H9 (cell line): ENCODE results near the gene FADD. TPM values are rescaled to one million over a fixed set of nuclear protein-coding genes. Genes with fewer than 3 reads are reported as not detected.

Experiments
- DNase-seq: peaks from one replicate; pipeline ENCODE4 v3.0.0-alpha.2; 2017
- H2AFZ ChIP-seq: one replicate; pipeline ENCODE4 v1.6.1; 2013; ENCODE audit warnings: mild to moderate bottlenecking, low read length, control low read depth, moderate library complexity
- H2AK5ac ChIP-seq: 2 replicates; pipeline ENCODE4 v1.6.1; 2013; ENCODE audit warnings: low read length, control low read depth, mixed read lengths; ENCODE audit not compliant: insufficient read length
- H2BK120ac ChIP-seq: one replicate; pipeline ENCODE4 v1.6.1; 2013; ENCODE audit warnings: low read depth, mild to moderate bottlenecking, low read length, control low read depth, inconsistent platforms; ENCODE audit not compliant: poor library complexity, severe bottlenecking
- H2BK12ac ChIP-seq: 2 replicates; pipeline ENCODE4 v1.6.1; 2013; ENCODE audit warnings: low read length, control low read depth, mixed read lengths, low read depth; ENCODE audit not compliant: insufficient read length
- H2BK15ac ChIP-seq: 2 replicates; pipeline ENCODE4 v1.6.1; 2013; ENCODE audit warnings: low read depth, low read length, control low read depth
- H2BK20ac ChIP-seq: one replicate; pipeline ENCODE4 v1.6.1; 2013; ENCODE audit warnings: low read depth, mild to moderate bottlenecking, low read length, control low read depth, inconsistent platforms; ENCODE audit not compliant: poor library complexity, severe bottlenecking
- H2BK5ac ChIP-seq: 2 replicates; pipeline ENCODE4 v1.6.1; 2013; ENCODE audit warnings: low read length, control low read depth, mixed read lengths; ENCODE audit not compliant: insufficient read length
- H3K14ac ChIP-seq: 2 replicates; pipeline ENCODE4 v1.6.1; 2013; ENCODE audit warnings: low read length, control low read depth; ENCODE audit not compliant: insufficient read depth
- H3K18ac ChIP-seq: 2 replicates; pipeline ENCODE4 v1.6.1; 2013; ENCODE audit warnings: low read depth, mild to moderate bottlenecking, mixed read lengths, low read length, control low read depth; ENCODE audit not compliant: insufficient read length
- H3K23ac ChIP-seq: 2 replicates; pipeline ENCODE4 v1.6.1; 2013; ENCODE audit warnings: low read length, control low read depth, mixed read lengths, low read depth; ENCODE audit not compliant: insufficient read length
- H3K23me2 ChIP-seq: 2 replicates; pipeline ENCODE4 v1.6.1; 2013; ENCODE audit warnings: low read depth, mild to moderate bottlenecking, mixed read lengths, low read length, control low read depth; ENCODE audit not compliant: insufficient read length, poor library complexity, severe bottlenecking
- H3K27ac ChIP-seq: 2 replicates; pipeline ENCODE4 v1.5.1; 2013; ENCODE audit warnings: low read length, control low read depth, mixed read lengths, low read depth; ENCODE audit not compliant: insufficient read length
- H3K27me3 ChIP-seq: 2 replicates; pipeline ENCODE4 v1.6.1; 2013; ENCODE audit warnings: low read length, control low read depth, inconsistent platforms; ENCODE audit not compliant: insufficient read depth
- H3K4ac ChIP-seq: 2 replicates; pipeline ENCODE4 v1.6.1; 2013; ENCODE audit warnings: low read depth, mild to moderate bottlenecking, control low read depth, inconsistent platforms, low read length, moderate library complexity
- H3K4me1 ChIP-seq: 2 replicates; pipeline ENCODE4 v1.6.1; 2013; ENCODE audit warnings: low read length, control low read depth, inconsistent platforms; ENCODE audit not compliant: insufficient read depth
- H3K4me2 ChIP-seq: 2 replicates; pipeline ENCODE4 v1.6.1; 2013; ENCODE audit warnings: low read length, control low read depth, mixed read lengths; ENCODE audit not compliant: insufficient read length, insufficient read depth
- H3K56ac ChIP-seq: 2 replicates; pipeline ENCODE4 v1.6.1; 2013; ENCODE audit warnings: low read depth, mild to moderate bottlenecking, mixed read lengths, low read length, control low read depth; ENCODE audit not compliant: insufficient read length
- H3K79me1 ChIP-seq: 2 replicates; pipeline ENCODE4 v1.6.1; 2013; ENCODE audit warnings: low read depth, mild to moderate bottlenecking, moderate library complexity, low read length, control low read depth, inconsistent platforms; ENCODE audit not compliant: insufficient read depth, poor library complexity, severe bottlenecking
- H3K79me2 ChIP-seq: 2 replicates; pipeline ENCODE4 v1.6.1; 2013; ENCODE audit warnings: low read length, control low read depth, inconsistent platforms; ENCODE audit not compliant: insufficient read depth
- H3K9ac ChIP-seq: 2 replicates; pipeline ENCODE4 v1.6.1; 2013; ENCODE audit warnings: low read length, control low read depth, mixed read lengths; ENCODE audit not compliant: insufficient read length; ENCODE audit errors: extremely low read depth
- H3K9me3 ChIP-seq: one replicate; pipeline ENCODE4 v1.6.1; 2013; ENCODE audit warnings: low read depth, low read length, inconsistent platforms; ENCODE audit not compliant: control insufficient read depth
- H3T11ph ChIP-seq: one replicate; pipeline ENCODE4 v1.6.1; 2013; ENCODE audit warnings: mild to moderate bottlenecking, low read length, control low read depth, inconsistent platforms
- H4K20me1 ChIP-seq: one replicate; pipeline ENCODE4 v1.6.1; 2013; ENCODE audit not compliant: control insufficient read depth, insufficient read length, insufficient read depth
- H4K5ac ChIP-seq: 2 replicates; pipeline ENCODE4 v1.6.1; 2013; ENCODE audit warnings: low read depth, mild to moderate bottlenecking, mixed read lengths, low read length, control low read depth; ENCODE audit not compliant: insufficient read length
- H4K8ac ChIP-seq: replicated peaks from 2 replicates; pipeline ENCODE4 v1.6.1; 2013; ENCODE audit warnings: low read length, control low read depth, mixed read lengths, low read depth; ENCODE audit not compliant: insufficient read length
- H4K91ac ChIP-seq: 2 replicates; pipeline ENCODE4 v1.6.1; 2013; ENCODE audit warnings: low read depth, mild to moderate bottlenecking, moderate library complexity, mixed read lengths, low read length, control low read depth; ENCODE audit not compliant: insufficient read length
- H3K27ac Mint-ChIP-seq, 3 experiments: 2 replicates in 2 of 3; 3 replicates in 1 of 3; pipeline ENCODE4 v1.8.0; 2020 to 2021; ENCODE audit warnings: mixed read lengths in 3 of 3, mild to moderate bottlenecking in 1 of 3, moderate library complexity in 1 of 3
- H3K27me3 Mint-ChIP-seq: 2 replicates; pipeline ENCODE4 v1.8.0; 2021; ENCODE audit warnings: low read depth, mild to moderate bottlenecking, moderate library complexity, mixed read lengths
- H3K36me3 Mint-ChIP-seq, 3 experiments: 2 replicates in 2 of 3; 3 replicates in 1 of 3; pipeline ENCODE4 v1.8.0; 2020 to 2021; ENCODE audit warnings: low read depth in 3 of 3, mixed read lengths in 3 of 3; ENCODE audit not compliant: insufficient read depth in 1 of 3
- H3K4me1 Mint-ChIP-seq, 2 experiments: 2 replicates each; pipeline ENCODE4 v1.8.0; 2020; ENCODE audit warnings: mixed read lengths in 2 of 2
- H3K4me3 Mint-ChIP-seq, 2 experiments: 2 replicates in 1 of 2; 3 replicates in 1 of 2; pipeline ENCODE4 v1.8.0; 2020 to 2021; ENCODE audit warnings: mild to moderate bottlenecking in 2 of 2, mixed read lengths in 2 of 2, moderate library complexity in 1 of 2
- H3K9me3 Mint-ChIP-seq, 2 experiments: 2 replicates in 1 of 2; 3 replicates in 1 of 2; pipeline ENCODE4 v1.8.0; 2020; ENCODE audit warnings: mild to moderate bottlenecking in 2 of 2, mixed read lengths in 2 of 2, moderate library complexity in 1 of 2
- CTCF ChIP-seq: fragments of 200-600 bp; sonication (generic); conservative IDR thresholded peaks from 3 replicates; pipeline ENCODE4 v1.8.0; 2021; ENCODE audit warnings: antibody characterized with exemption, mild to moderate bottlenecking
- WGBS: extraction: QIAGEN DNeasy Blood & Tissue Kit; methylation state at CpG from one replicate; pipeline ENCODE4 v1.1.7; 2013; ENCODE audit warnings: missing lambda C conversion rate, low lambda C conversion rate, mixed read lengths; ENCODE audit not compliant: insufficient read length; ENCODE audit errors: extremely low coverage; 5-methylcytosine and 5-hydroxymethylcytosine counted together
- total RNA-seq: library from RNA; stranded (reverse); gene quantifications from 2 replicates; pipeline ENCODE4 v1.2.1, GENCODE V29; 2021

FADD gene
- total RNA-seq, 1 experiment from 2014 or later: 51.1 TPM

- no peaks in the 10 kb centered on the region for H4K20me1 ChIP-seq
- H3K27me3 Mint-ChIP-seq: peaks cover 5% of the 10 kb centered on the region
- H3K79me2 ChIP-seq: no peaks in the 10 kb centered on the region
- DNase-seq: no peak
- no peaks in the 10 kb centered on the region for H3K9me3 ChIP-seq
- no peak overlapping the region for H3T11ph ChIP-seq
- no peak overlapping the region for H4K8ac ChIP-seq
- H2BK5ac ChIP-seq: no peak overlapping the region
- no peaks in the 10 kb centered on the region for H3K4me1 ChIP-seq
- H3K27ac Mint-ChIP-seq: peak overlapping the region; percentile 47 to 70 (median 59); a peak in 2 of 7 replicates
- H2BK20ac ChIP-seq: no peak overlapping the region
- H3K27me3 ChIP-seq: no peaks in the 10 kb centered on the region
- H3K4me1 Mint-ChIP-seq: peaks cover 4 to 7% of the 10 kb centered on the region in 2 experiments
- no peaks in the 10 kb centered on the region for H3K79me1 ChIP-seq
- peaks cover 0 to 5% (median 0%) of the 10 kb centered on the region in 3 experiments; a peak in 1 of 7 replicates for H3K36me3 Mint-ChIP-seq
- H2BK15ac ChIP-seq: no peak overlapping the region
- no peak overlapping the region for H3K9ac ChIP-seq
- no peak overlapping the region for H3K23ac ChIP-seq
- H3K27ac ChIP-seq: no peak overlapping the region
- H3K4me3 Mint-ChIP-seq: no peak overlapping the region
- H3K4ac ChIP-seq: no peak overlapping the region
- no peak overlapping the region for H2AK5ac ChIP-seq
- no peak overlapping the region for H2BK120ac ChIP-seq
- H4K91ac ChIP-seq: no peak overlapping the region
- no peak overlapping the region for H2AFZ ChIP-seq
- WGBS: no CpG with 5 or more reads among the region's 17 CpGs
- no peak overlapping the region for H3K4me2 ChIP-seq
- no peaks in the 10 kb centered on the region for H3K9me3 Mint-ChIP-seq
- no peak overlapping the region for H2BK12ac ChIP-seq
- H3K56ac ChIP-seq: no peak overlapping the region
- TF ChIP-seq CTCF: peak; percentile 31; the same call in 2 of the 3 replicates
- no peak overlapping the region for H3K14ac ChIP-seq
- no peak overlapping the region for H3K18ac ChIP-seq
- H3K23me2 ChIP-seq: no peaks in the 10 kb centered on the region
- H4K5ac ChIP-seq: no peak overlapping the region
Measured at GRCh38 chr11:70167723-70168404, 35.2 kb upstream of the FADD start.
